AG04450 (cell line): ENCODE data around the gene DCPS. TPM values are rescaled to one million over a fixed set of nuclear protein-coding genes. Genes with fewer than 3 reads are reported as not detected.

Source experiments
- CTCF ChIA-PET: fragments of 300-600, 350-600 bp; formaldehyde crosslinking; extraction: SDS; loops from one replicate; lab custom pipeline; 2022; ENCODE audit warnings: antibody characterized with exemption, inconsistent platforms; lab: Charles Lee
- POLR2A ChIA-PET: fragments of 350-600 bp; formaldehyde crosslinking; extraction: SDS; loops from one replicate; lab custom pipeline; 2021; ENCODE audit warnings: antibody characterized with exemption, inconsistent platforms; lab: Yijun Ruan, JAX
- DNase-seq: peaks from one replicate; pipeline ENCODE4 v3.0.0-alpha.2; 2011; ENCODE audit warnings: low read depth, low spot score
- H3K27ac ChIP-seq: one replicate; pipeline ENCODE4 v1.5.1; 2012; ENCODE audit warnings: low read depth, low read length, control low read depth
- H3K27me3 ChIP-seq: one replicate; pipeline ENCODE4 v1.6.0; 2012; ENCODE audit warnings: low read length; ENCODE audit not compliant: control insufficient read depth, insufficient read depth
- H3K4me3 ChIP-seq: 2 replicates; pipeline ENCODE4 v1.5.1; 2011; ENCODE audit warnings: mild to moderate bottlenecking, low read depth, low read length, control low read depth
- H3K9me3 ChIP-seq: 2 replicates; pipeline ENCODE4 v1.5.1; 2012; ENCODE audit warnings: low read length; ENCODE audit not compliant: control insufficient read depth, insufficient read depth
- polyA plus RNA-seq: library from polyadenylated mRNA; depleted of rRNA; stranded (reverse); fragments of >200 nt; gene quantifications from 2 replicates; pipeline ENCODE4 v1.2.3, GENCODE V29; 2011
- TF ChIP-seq, protein P1 (sequence below): IDR thresholded peaks from 2 replicates; pipeline ENCODE4 v1.5.1; 2011; ENCODE audit warnings: low read depth, low read length, control low read depth, inconsistent platforms

The DCPS gene
- polyA plus RNA-seq, 1 experiment: 20.4 TPM

DNA sequence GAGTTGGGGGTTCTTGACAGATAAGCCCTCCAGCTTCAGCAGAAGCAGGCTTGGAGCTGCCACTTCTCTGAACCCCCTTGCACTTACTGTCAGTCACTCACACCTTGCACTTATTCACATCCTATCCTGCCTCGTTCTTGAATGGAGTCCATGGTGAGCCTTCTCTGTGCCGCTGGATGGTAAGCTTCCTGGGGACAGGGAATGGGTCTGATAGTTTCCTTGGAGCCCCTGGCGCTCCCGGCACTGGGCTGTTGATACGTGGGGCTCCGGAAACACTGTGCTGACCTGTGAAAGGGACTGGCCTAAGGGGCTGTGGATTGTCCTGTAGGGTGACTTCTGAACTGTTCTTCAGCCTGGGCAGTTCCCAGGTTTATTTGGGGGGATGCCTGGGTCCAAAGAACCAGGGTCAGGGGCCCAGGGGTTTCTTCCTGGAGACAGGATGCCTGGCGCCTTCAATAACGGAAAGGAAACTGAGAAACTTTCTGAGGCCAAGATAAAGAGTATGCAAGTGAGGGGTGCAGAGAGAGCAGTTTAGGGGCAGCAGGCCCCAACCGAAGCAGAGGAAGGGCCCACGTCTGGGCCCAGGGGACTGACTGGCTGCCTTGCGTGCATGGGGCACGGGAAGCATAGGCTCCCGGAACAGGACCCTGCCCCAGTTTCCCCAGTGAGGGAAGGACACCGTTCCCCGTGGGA is 50.9 kb downstream of the DCPS start:
- Histone ChIP-seq H3K9me3 (no peaks in the 10 kb centered on the region; the same call in 1 of the 2 replicates), H3K27me3 (no peaks in the 10 kb centered on the region), H3K27ac (peak overlapping the region; percentile 62), H3K4me3 (peak overlapping the region; percentile 93)
- POLR2A ChIA-PET: interaction anchor here (0.6 to 2.4 kb wide), 7 partner anchors 13 to 76 kb away, joined by 3 to 16 read pairs (median 3); no protein-coding TSS in a partner anchor
- no peak for DNase-seq
- TF ChIP-seq, protein P1, sequence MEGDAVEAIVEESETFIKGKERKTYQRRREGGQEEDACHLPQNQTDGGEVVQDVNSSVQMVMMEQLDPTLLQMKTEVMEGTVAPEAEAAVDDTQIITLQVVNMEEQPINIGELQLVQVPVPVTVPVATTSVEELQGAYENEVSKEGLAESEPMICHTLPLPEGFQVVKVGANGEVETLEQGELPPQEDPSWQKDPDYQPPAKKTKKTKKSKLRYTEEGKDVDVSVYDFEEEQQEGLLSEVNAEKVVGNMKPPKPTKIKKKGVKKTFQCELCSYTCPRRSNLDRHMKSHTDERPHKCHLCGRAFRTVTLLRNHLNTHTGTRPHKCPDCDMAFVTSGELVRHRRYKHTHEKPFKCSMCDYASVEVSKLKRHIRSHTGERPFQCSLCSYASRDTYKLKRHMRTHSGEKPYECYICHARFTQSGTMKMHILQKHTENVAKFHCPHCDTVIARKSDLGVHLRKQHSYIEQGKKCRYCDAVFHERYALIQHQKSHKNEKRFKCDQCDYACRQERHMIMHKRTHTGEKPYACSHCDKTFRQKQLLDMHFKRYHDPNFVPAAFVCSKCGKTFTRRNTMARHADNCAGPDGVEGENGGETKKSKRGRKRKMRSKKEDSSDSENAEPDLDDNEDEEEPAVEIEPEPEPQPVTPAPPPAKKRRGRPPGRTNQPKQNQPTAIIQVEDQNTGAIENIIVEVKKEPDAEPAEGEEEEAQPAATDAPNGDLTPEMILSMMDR: no peak
- CTCF ChIA-PET: no interaction called here

DNA sequence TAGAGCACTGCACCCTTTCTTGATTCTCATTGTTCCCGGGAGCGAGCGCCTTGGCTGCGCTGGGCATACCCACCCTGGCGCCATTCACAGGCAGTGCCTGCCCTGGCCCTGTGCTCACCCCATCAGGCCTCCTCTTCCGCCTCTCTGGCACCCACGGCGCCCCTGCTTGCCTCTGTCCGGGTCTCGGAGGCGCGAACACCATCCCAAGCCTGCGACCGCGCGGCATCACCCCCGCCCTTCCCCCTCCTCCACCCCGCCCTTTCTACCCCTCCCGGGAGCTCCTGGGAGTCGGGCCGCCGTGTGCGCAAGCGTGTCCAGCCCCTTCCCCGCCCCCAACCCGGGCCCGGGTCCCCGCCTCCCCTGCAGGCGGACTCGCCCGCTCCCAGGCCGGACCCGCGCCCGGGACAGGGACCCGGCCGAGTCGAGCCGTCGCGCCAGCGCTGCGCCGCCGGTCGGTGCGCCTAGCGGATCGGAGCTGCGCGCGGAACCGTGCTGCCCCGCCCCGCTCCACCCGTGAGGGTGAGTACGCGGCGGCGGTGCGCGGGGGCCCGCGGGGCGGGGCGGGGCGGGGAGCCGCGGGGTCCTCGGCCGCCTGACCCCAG is 51.6 kb downstream of the DCPS start, which contains the start of gene ST3GAL4:
ST3GAL4 (plus strand) TSS at position 363 of the 602 bp plus-strand sequence. CDS start 50,470 bp downstream, outside the sequence.
- Histone ChIP-seq H3K4me3 (peak within 1 kb of the TSS; percentile 93), H3K27ac (peak within 1 kb of the TSS; percentile 62), H3K9me3 (no peaks in the 10 kb centered on the region; the same call in 1 of the 2 replicates), H3K27me3 (no peaks in the 10 kb centered on the region)
- no peak for DNase-seq
- TF ChIP-seq, protein P1: no peak
- CTCF ChIA-PET: interaction anchor here (1.6 kb wide), 1 partner anchor 125 kb away, joined by 7 read pairs; no protein-coding TSS in a partner anchor
- POLR2A ChIA-PET: interaction anchor here (0.6 to 2.4 kb wide), 6 partner anchors 13 to 76 kb away, joined by 3 to 16 read pairs (median 4); no protein-coding TSS in a partner anchor

DNA sequence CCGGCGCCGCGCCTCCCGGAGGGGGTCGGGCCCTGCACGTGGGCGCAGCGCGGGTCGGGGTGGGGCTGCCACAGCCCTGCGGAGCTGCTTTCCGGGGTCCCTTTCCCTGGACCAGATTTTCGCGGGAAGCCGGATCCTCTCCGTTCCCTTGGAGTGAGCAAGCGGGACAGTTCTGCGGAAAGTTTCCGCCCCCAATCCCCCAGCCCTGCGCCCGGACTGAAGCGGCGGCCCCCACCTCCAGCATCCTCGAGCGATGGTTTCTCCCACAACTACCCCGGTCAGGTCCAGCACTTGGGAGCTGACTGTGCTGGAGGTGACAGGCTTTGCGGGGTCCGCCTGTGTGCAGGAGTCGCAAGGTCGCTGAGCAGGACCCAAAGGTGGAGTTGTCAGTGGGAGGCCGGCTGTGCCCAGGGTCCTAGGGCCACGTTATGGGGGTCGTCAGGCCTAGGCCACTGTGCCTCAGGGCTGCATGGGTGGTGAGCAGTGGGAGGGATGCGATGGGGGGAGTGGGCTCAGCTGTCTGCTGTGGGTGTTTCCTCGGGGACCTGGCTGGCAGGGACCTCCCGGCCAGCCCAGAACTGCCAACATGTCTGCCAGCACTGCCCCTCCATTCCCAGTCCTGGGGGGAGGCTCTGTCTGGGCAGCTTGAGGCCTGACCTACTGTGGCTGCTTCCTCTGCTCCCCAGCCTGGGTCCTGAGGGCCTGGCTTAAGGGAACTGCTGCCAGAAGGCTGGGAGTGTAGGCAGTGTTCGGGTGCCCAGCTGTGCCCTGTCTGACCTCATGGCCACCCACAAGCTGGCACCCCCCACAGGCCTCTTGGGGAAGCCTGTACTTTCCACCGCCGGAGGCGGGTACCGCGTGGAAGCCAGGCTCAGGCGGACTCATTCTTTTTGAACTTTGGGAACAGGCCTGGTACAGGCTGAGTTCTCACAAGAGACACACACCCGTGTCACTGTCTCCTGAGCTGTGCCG is 52.4 kb downstream of the DCPS start:
- ChIA-PET POLR2A (interaction anchor here (0.8 to 2.4 kb wide), 5 partner anchors 14 to 75 kb away, joined by 3 to 16 read pairs (median 3); no protein-coding TSS in a partner anchor), CTCF (interaction anchor here (1.6 to 3.7 kb wide), 2 partner anchors 45 to 125 kb away, joined by 7 to 20 read pairs; no protein-coding TSS in a partner anchor)
- TF ChIP-seq, protein P1: no peak
- H3K4me3 ChIP-seq: peak overlapping the region; percentile 93
- no peak overlapping the region for H3K27ac ChIP-seq
- no peaks in the 10 kb centered on the region; the same call in 1 of the 2 replicates for H3K9me3 ChIP-seq
- no peak for DNase-seq
- H3K27me3 ChIP-seq: no peaks in the 10 kb centered on the region

DNA sequence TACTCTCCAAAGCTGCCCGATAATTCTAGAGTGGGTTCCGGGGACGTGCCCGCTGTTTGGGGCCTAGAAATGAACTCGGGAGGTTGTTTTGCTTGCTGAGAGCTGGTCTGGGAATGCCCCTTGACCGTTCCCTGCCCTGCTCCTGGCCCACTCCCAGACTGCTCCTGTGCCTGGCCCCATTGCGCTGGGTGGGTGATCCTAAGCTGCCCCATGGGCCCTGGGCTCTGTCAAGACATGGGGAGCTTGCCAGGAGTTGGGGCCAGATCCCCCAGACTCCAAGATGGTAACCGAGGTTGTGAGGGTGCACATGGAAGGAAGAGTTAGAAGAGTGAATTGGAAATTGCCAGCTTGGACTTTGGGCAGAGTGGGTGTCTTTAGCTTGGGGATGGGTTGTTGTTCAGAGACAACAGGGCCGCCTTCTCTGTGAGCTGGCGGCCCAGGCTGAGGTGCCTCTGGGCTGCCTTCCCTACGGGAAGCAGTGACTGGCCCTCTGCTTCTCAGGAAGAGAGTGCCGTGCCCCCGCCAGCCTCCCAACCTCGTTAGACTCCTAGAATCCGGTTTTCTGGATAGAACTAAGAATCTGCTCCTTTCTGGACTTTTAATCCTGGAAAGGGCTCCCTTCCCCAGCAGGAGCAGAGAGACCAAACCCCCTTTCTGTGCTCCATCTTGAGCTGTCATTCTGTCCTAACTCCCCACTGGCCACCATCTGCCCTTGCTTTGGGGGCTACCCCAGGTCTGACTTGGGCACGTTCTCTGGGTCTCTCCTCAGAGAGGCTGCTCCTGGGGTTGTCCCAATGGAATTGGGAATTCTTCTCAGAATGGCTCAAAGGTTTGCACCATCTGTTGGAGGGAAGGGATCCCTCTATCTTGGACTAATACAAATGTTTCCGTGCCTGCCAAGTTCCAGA is 53.4 kb downstream of the DCPS start:
- no peaks in the 10 kb centered on the region for H3K27me3 ChIP-seq
- no peaks in the 10 kb centered on the region; the same call in 1 of the 2 replicates for H3K9me3 ChIP-seq
- H3K4me3 ChIP-seq: peak overlapping the region; percentile 93
- DNase-seq: no peak
- H3K27ac ChIP-seq: no peak overlapping the region
- CTCF ChIA-PET: interaction anchor here (1.0 to 3.7 kb wide), 6 partner anchors 8 to 124 kb away, joined by 3 to 20 read pairs (median 4); no protein-coding TSS in a partner anchor
- POLR2A ChIA-PET: interaction anchor here (2.4 kb wide), 1 partner anchor 39 kb away, joined by 16 read pairs; no protein-coding TSS in a partner anchor
- TF ChIP-seq, protein P1: no peak
